HS-27A (cell line): ENCODE results near the gene URB2.
"Not testable (repeated sequence)": the region's sequence is repeated elsewhere in the genome, so short reads cannot be mapped to it uniquely, and the experiment has no call there.

Source experiments
- DNase-seq: peaks from one replicate; pipeline ENCODE4 v3.0.0-alpha.2; 2012; ENCODE audit warnings: low read depth, missing footprints

The URB2 gene

DNA sequence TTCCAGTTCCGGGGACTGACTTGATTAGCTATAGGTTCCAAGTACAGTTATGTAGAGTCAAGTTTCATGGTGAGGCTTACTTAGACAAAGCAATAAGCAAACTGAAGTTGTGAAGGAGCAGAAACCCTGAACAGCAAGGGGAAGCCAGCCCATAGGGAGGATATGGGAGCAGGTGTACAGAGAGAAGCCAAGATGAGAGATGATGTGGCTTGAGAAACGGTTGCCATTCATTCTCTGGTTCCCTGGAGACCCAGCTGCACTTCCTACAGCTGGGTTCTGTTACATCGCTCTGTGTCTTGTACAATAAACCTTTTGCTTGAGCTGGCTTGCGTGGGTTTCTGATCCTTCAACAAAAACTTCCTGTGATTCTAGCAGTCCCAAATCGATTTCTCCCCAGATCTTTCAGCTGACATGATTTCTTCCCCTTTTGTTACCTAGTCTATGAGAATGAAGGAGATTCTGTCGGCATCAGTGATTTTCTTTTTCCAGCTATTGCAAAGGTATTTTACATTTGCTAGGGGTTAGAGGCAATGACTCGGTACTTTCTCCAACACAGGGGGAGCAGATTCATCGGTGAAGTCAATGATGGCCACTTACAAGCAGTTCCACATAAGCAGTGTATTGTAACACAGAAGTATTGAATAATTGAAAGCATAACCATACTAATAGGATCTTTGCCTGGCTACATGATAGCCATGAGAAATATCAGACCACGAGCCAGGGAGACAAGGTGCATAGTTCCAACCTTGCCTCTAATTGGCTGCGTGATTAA is 67.3 kb downstream of the URB2 start:
- DNase-seq, result no peak

- no peak for DNase-seq
These were observed 68.1 kb downstream of the URB2 start for GRCh38 chr1:229694053-229694693.

DNA sequence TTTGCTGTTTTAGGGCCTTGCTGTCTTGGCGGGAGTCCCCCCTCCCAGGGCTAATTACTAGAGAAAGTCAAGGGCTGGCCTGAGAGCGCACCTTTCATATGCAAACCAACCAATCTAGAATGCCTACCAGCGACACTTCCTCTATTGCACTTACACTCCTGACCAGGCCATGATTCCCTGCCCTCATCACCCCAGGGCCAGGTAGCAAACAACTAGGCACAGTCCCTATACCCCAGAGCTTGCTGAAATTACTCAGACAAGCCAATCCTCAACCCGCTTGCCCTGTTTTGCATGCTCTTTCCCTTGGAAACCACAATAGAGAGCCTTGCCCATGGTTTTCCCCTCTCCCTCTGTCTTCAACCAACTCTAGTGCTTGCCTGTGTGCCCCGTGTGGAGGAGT is 70.3 kb downstream of the URB2 start:
- DNase-seq, result no peak

DNA sequence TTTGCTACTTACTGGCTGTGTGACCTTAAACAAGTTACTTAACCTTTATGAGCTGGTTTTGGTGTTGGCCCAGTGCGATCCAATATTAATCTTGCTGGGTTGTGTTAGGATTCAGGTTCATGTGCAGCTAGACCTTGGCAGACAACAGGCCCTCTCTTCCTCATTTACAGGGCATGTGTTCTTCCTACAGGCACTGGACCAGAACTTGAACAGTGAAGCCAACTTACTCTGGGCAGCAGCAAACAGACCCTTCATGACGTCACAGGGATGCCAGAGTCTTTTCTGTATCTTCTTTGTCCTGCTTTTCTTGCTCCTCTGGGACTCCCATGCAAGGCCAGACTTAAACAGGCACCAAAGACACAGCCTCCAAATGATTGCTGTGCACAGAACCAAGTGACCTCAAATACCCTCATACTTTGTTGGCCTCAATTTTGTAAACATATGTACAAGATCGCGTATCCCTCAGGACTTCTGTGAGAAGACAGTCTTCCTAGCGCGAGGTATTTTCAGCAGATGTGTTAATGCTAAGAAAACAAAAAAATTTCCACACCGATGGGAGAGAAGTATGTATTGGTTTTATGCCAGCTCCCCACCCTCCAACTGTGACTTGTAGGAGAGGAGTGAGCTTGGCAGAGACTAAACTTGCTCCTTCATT is 73.7 kb downstream of the URB2 start:
- DNase-seq, result no peak

GRCh38 chr1:229704157-229704556 is 78.1 kb downstream of the URB2 start:
- no peak for DNase-seq

- DNase-seq, result not testable (repeated sequence)
These were observed 79.1 kb downstream of the URB2 start for GRCh38 chr1:229705152-229705551.

DNA sequence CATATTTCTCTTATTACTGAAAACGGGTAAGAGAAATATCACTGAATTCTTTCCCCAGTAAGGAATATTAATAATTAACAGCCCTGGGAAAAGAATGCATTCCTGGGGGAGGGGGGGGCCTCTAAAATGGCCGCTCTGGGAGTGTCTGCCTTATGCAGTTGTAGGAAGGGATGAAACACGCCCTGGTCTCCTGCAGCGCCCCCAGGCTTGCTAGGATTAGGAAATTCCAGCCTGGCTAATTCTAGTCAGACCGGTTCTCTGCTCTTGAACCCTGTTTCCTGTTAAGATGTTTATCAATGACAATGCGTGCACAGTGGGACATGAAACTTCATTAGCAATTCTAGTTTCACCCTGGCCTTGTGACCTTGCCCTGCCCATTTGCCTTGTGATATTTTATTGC is 81.1 kb downstream of the URB2 start:
- not testable (repeated sequence) for DNase-seq

DNA sequence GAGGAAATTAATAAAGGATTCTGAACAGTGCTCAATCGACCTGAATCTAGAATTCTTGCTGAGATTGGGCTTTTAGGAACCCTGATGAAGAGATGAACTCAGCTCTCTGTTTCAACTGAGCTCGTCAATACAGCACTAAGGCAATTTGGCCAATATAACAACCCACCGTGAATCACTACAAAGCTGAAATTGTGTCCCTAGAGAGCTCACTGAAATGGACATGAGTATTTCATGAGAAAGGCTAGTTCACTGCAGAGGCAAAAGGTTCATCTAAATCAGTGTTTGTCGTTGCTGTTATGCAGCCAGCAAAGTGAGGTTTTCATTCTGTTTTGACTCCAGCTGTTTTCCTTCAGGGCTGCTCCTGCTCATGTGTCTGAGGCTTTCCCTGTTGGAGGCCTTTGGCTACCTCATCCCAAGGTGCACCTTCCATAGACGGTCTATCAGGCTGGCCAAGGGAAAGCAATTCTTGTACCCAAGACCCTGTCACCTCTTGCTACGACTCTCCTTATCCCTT is 83.5 kb downstream of the URB2 start:
- DNase-seq, result no peak
